Gastrocnemius medialis (tissue), 4 donors: ENCODE data around the gene CDKL2. TPM values are rescaled to one million over a fixed set of nuclear protein-coding genes. Genes with fewer than 3 reads are reported as not detected.

ENCODE experiments used
- ATAC-seq, 2 donors: fragments of 150-250 bp; one replicate each; pipeline ENCODE4 v1.9.1; 2016
- DNase-seq, 2 donors: peaks; one replicate each; pipeline ENCODE4 v3.0.0-alpha.2; 2019
- H3K27ac ChIP-seq, 4 donors: fragments of 200-600 bp; sonication (generic); 1 replicate in 1 of 4; 2 replicates in 3 of 4; pipeline ENCODE4 v1.5.1; 2016 to 2018; ENCODE audit warnings: mild to moderate bottlenecking in 2 of 4, moderate library complexity in 1 of 4
- H3K27me3 ChIP-seq, 3 donors: fragments of 200-600 bp; sonication (generic) in 2 of 3; 1 replicate in 1 of 3; 2 replicates in 2 of 3; pipeline versions ENCODE4 v1.5.1 to v1.6.0; 2016 to 2019; ENCODE audit warnings: mild to moderate bottlenecking in 1 of 3, moderate library complexity in 1 of 3
- H3K36me3 ChIP-seq, 2 donors: fragments of 200-600 bp; sonication (generic) in 1 of 2; one replicate each; pipeline ENCODE4 v1.5.1; 2017 to 2018
- H3K4me1 ChIP-seq, 2 donors: fragments of 200-600 bp; sonication (generic) in 1 of 2; one replicate each; pipeline ENCODE4 v1.5.1; 2016 to 2017; ENCODE audit warnings: mild to moderate bottlenecking in 2 of 2
- H3K4me3 ChIP-seq, 4 donors: fragments of 200-600 bp; sonication (generic) in 3 of 4; 1 replicate in 1 of 4; 2 replicates in 3 of 4; pipeline ENCODE4 v1.5.1; 2016 to 2019; ENCODE audit warnings: mild to moderate bottlenecking in 2 of 4
- H3K9me3 ChIP-seq, 3 donors: fragments of 200-600 bp; sonication (generic) in 2 of 3; 1 replicate in 1 of 3; 2 replicates in 2 of 3; pipeline ENCODE4 v1.5.1; 2016 to 2019
- POLR2A ChIP-seq, 2 donors: fragments of 450-650 bp; IDR thresholded peaks; one replicate each; pipeline ENCODE4 v1.6.1; 2017; ENCODE audit warnings: antibody characterized with exemption in 2 of 2, mild to moderate bottlenecking in 2 of 2, moderate library complexity in 2 of 2
- in situ Hi-C, 4 donors: fragments of 200-750 bp; cut with MboI; loops; one replicate each; pipeline versions ENCODE4 v1.15.0 to v1.8.0; 2017; ENCODE audit warnings: low sequenced_read_pairs in 4 of 4
- intact Hi-C: fragments of 100-400 bp; cut with DNase I; formaldehyde crosslinking; loops from one replicate; pipeline ENCODE4 v1.15.1; 2023; ENCODE audit warnings: low total_unique reads
- total RNA-seq, 4 donors: library from RNA; depleted of rRNA; stranded (reverse); fragments of >200 nt; gene quantifications; one replicate each; pipeline versions ENCODE4 v1.1.0 to v1.2.3, GENCODE V29; 2016
- TF ChIP-seq, protein P1 (sequence below), 5 experiments: fragments of 450-650 bp in 3 of 5; fragments of 200-600 bp in 2 of 5; sonication (generic) in 2 of 5; IDR thresholded peaks in 4 of 5; conservative IDR thresholded peaks in 1 of 5; 1 replicate in 4 of 5; 2 replicates in 1 of 5; pipeline ENCODE4 v1.5.1; 2016 to 2019; ENCODE audit warnings: antibody characterized with exemption in 5 of 5, mild to moderate bottlenecking in 3 of 5, moderate library complexity in 3 of 5

CDKL2 gene
- total RNA-seq, 4 donors from 2014 or later, result not detected

- intact Hi-C loops, result no loop called here
- DNase-seq (no peak), ATAC-seq (no peak)
- no peaks in the 10 kb centered on the region for H3K4me1 ChIP-seq
- H3K27me3 ChIP-seq, result no peaks in the 10 kb centered on the region
- in situ Hi-C loops, result no loop called here
- TF ChIP-seq, protein P1, sequence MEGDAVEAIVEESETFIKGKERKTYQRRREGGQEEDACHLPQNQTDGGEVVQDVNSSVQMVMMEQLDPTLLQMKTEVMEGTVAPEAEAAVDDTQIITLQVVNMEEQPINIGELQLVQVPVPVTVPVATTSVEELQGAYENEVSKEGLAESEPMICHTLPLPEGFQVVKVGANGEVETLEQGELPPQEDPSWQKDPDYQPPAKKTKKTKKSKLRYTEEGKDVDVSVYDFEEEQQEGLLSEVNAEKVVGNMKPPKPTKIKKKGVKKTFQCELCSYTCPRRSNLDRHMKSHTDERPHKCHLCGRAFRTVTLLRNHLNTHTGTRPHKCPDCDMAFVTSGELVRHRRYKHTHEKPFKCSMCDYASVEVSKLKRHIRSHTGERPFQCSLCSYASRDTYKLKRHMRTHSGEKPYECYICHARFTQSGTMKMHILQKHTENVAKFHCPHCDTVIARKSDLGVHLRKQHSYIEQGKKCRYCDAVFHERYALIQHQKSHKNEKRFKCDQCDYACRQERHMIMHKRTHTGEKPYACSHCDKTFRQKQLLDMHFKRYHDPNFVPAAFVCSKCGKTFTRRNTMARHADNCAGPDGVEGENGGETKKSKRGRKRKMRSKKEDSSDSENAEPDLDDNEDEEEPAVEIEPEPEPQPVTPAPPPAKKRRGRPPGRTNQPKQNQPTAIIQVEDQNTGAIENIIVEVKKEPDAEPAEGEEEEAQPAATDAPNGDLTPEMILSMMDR (IDR thresholded peaks at IDR 0.05 in 4 of 5, conservative IDR thresholded peaks at IDR 0.05 in 1 of 5), result no peak
- TF ChIP-seq POLR2A (IDR thresholded peaks at IDR 0.05), result no peak
- H3K4me3 ChIP-seq, result no peak overlapping the region
- H3K27ac ChIP-seq, result no peak overlapping the region
- no peaks in the 10 kb centered on the region for H3K9me3 ChIP-seq
- H3K36me3 ChIP-seq, result no peaks in the 10 kb centered on the region
Observed at GRCh38 chr4:75596061-75596460, 34.3 kb downstream of the CDKL2 start.

DNA sequence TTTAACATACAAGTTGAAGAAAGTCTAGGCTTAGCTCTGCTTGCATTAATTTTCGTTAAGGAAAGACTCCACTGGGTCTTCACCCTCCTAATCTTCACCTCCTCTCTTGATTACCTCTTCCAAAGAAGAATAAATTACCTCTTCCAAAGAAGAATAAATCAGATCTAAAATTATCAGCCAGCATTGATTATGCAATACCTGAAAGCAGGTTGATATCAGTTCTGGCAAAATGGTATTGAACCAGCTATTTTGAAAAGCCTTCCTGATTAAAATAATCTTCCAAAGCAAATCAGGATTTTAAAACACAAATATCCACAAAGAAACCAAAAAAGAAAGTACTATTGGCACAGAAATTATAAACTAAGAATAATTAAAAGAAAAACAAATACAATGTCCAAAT is 36.9 kb downstream of the CDKL2 start:
- in situ Hi-C loops, result no loop called here
- TF ChIP-seq, protein P1 (IDR thresholded peaks at IDR 0.05 in 4 of 5, conservative IDR thresholded peaks at IDR 0.05 in 1 of 5), result no peak
- no peak for TF ChIP-seq POLR2A (IDR thresholded peaks at IDR 0.05)

DNA sequence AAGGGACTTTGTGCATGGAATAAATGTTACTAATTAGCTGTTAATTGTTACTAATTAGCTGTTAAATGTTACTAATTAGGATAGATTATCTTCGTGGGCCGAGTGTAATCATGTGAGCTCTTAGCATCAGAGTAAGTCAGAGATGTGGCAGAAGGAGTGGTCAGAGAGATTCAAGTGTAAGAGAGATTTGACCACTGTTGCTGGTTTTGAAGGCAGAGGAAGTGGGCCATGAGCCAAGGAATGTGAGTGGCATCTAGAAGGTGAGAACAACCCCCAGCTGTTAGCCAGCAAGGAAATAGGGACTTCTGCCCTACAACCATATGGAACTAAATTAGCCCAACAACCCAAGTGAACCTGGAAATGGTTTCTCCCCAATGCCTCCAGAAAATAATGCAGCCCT is 46.3 kb downstream of the CDKL2 start:
- TF ChIP-seq, protein P1 (IDR thresholded peaks at IDR 0.05 in 4 of 5, conservative IDR thresholded peaks at IDR 0.05 in 1 of 5), result no peak
- no peak for TF ChIP-seq POLR2A (IDR thresholded peaks at IDR 0.05)
- Histone ChIP-seq H3K27ac (no peak overlapping the region), H3K4me1 (no peaks in the 10 kb centered on the region), H3K36me3 (no peaks in the 10 kb centered on the region), H3K27me3 (no peaks in the 10 kb centered on the region), H3K9me3 (no peaks in the 10 kb centered on the region), H3K4me3 (no peak overlapping the region)
- ATAC-seq (no peak), DNase-seq (no peak)
- in situ Hi-C loops (no loop called here), intact Hi-C loops (no loop called here)

More for the DNA sequence above, 36.9 kb downstream of the CDKL2 start:
- intact Hi-C loops, result no loop called here
- ATAC-seq (no peak), DNase-seq (no peak)
- Histone ChIP-seq H3K27me3 (no peaks in the 10 kb centered on the region), H3K9me3 (no peaks in the 10 kb centered on the region), H3K27ac (no peak overlapping the region), H3K4me3 (no peak overlapping the region), H3K4me1 (no peaks in the 10 kb centered on the region), H3K36me3 (no peaks in the 10 kb centered on the region)

DNA sequence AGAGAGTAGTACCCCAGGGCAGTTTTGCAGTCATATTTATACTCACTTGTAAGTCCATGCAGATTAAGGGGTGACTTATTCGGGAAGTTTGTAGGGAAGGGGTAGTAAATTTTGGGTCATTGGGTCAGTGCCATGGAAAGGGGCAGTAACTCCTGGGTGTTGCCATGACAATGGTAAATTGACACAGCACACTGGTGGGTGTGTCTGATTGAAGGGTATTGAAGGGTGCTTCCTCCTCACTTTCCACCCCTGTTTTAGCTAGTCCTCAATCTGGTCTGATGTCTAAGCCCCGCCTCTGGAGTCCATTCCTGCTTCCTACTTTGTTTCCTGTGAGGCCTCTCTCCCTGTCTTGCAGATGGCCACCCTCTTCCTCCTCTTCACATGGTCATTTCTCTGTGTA is 62.6 kb downstream of the CDKL2 start:
- H3K9me3 ChIP-seq, result no peaks in the 10 kb centered on the region
- in situ Hi-C loops (no loop called here), intact Hi-C loops (no loop called here)
- no peak for ATAC-seq
- no peak for TF ChIP-seq POLR2A (IDR thresholded peaks at IDR 0.05)
- TF ChIP-seq, protein P1 (IDR thresholded peaks at IDR 0.05 in 4 of 5, conservative IDR thresholded peaks at IDR 0.05 in 1 of 5), result no peak
- H3K36me3 ChIP-seq, result no peaks in the 10 kb centered on the region
- H3K27me3 ChIP-seq, result no peaks in the 10 kb centered on the region
- no peak overlapping the region for H3K4me3 ChIP-seq
- DNase-seq, result no peak
- H3K4me1 ChIP-seq, result no peaks in the 10 kb centered on the region
- H3K27ac ChIP-seq, result no peak overlapping the region

DNA sequence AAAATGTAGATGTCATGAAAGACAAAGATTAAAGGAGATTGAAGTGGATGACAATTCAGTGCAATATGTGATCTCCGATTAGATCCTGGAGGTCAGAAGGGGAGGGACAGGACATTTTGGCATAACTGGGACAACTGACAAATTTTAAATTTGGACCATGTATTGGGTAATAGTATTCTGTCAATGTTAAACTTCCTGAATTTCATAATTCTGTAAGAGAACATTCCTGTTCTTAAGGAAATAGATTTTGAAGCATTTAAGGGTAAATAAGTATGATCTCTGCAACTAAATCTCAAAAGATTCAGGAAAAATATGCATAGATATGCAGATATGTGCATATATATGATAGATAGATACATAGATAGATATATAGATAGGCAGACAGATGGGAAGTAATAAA is 63.4 kb downstream of the CDKL2 start:
- no peaks in the 10 kb centered on the region for H3K9me3 ChIP-seq
- no peaks in the 10 kb centered on the region for H3K27me3 ChIP-seq
- DNase-seq (no peak), ATAC-seq (no peak)
- no peaks in the 10 kb centered on the region for H3K4me1 ChIP-seq
- no peak overlapping the region for H3K27ac ChIP-seq
- TF ChIP-seq, protein P1 (IDR thresholded peaks at IDR 0.05 in 4 of 5, conservative IDR thresholded peaks at IDR 0.05 in 1 of 5), result no peak
- TF ChIP-seq POLR2A (IDR thresholded peaks at IDR 0.05), result no peak
- in situ Hi-C loops (no loop called here), intact Hi-C loops (no loop called here)
- H3K4me3 ChIP-seq, result no peak overlapping the region
- no peaks in the 10 kb centered on the region for H3K36me3 ChIP-seq
